HFFc6 (cell line): Measurements from ENCODE around the gene LILRB3. TPM values are rescaled to one million over a fixed set of nuclear protein-coding genes. Genes with fewer than 3 reads are reported as not detected.

Experiments used
- DNase-seq: peaks from one replicate; pipeline ENCODE4 v3.0.0-alpha.2; 2018
- H3K27ac Mint-ChIP-seq: 2 replicates; pipeline ENCODE4 v1.8.0; 2020; ENCODE audit warnings: mild to moderate bottlenecking, mixed read lengths
- H3K27me3 Mint-ChIP-seq: 2 replicates; pipeline ENCODE4 v1.8.0; 2021; ENCODE audit warnings: mild to moderate bottlenecking, moderate library complexity, mixed read lengths; ENCODE audit not compliant: insufficient read depth
- H3K36me3 Mint-ChIP-seq: 2 replicates; pipeline ENCODE4 v1.8.0; 2021; ENCODE audit warnings: low read depth, mixed read lengths
- H3K4me1 Mint-ChIP-seq: 2 replicates; pipeline ENCODE4 v1.8.0; 2020; ENCODE audit warnings: low read depth, mixed read lengths
- H3K4me3 Mint-ChIP-seq: 2 replicates; pipeline ENCODE4 v1.8.0; 2020; ENCODE audit warnings: mild to moderate bottlenecking, moderate library complexity, mixed read lengths
- H3K9me3 Mint-ChIP-seq: 2 replicates; pipeline ENCODE4 v1.8.0; 2020; ENCODE audit warnings: mild to moderate bottlenecking, mixed read lengths
- CTCF ChIP-seq: fragments of 200-600 bp; sonication (generic); IDR thresholded peaks from 2 replicates; pipeline ENCODE4 v1.5.0; 2021; ENCODE audit warnings: antibody characterized with exemption, mild to moderate bottlenecking
- total RNA-seq, 6 experiments: library from RNA; stranded (reverse); fragmentation: NEBNext Ultra II Directional; extraction: Animal tissue kit (Norgen Biotek cat#: 25700); gene quantifications; 2 replicates in 1 of 6; 3 replicates in 5 of 6; pipeline ENCODE4 v1.2.3, GENCODE V29; 2021

The LILRB3 gene
- total RNA-seq, 6 experiments from 2014 or later = not detected

DNA sequence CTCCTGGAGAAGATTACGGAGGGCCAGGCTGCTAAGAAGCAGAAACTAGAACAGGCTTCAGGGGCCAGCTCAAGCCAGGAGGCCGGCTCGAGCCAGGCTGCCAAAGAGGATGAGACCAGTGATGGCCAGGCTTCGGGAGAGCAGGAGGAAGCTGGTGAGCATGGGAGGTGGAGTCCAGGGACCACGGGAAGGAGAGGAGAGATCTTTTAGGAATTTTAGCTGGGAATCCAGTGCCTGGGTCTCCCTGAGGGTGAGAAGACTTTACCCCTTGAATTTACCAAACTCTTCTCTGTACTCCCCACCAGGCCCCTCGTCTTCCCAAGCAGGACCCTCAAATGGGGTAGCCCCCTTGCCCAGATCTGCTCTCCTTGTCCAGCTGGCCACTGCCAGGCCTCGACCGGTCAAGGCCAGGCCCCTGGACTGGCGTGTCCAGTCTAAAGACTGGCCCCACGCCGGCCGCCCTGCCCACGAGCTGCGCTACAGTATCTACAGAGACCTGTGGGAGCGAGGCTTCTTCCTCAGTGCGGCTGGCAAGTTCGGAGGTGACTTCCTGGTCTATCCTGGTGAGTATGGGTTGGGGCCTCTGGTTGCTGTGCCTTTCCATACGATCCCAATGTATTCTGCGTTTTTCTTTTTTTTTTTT is 30.9 kb downstream of the LILRB3 start:
- H3K4me3 Mint-ChIP-seq = peak overlapping the region; percentile 94
- DNase-seq = no peak
- H3K36me3 Mint-ChIP-seq = peaks cover 26% of the 10 kb centered on the region; the same call in 1 of the 2 replicates
- no peaks in the 10 kb centered on the region for H3K9me3 Mint-ChIP-seq
- peaks cover 32% of the 10 kb centered on the region for H3K4me1 Mint-ChIP-seq
- no peak for TF ChIP-seq CTCF
- peaks cover 4% of the 10 kb centered on the region for H3K27me3 Mint-ChIP-seq
- peak overlapping the region; percentile 99 for H3K27ac Mint-ChIP-seq

- H3K27me3 Mint-ChIP-seq = peaks cover 4% of the 10 kb centered on the region
- peak within 1 kb of the TSS; percentile 99 for H3K27ac Mint-ChIP-seq
- DNase-seq = peak; percentile 60
- H3K9me3 Mint-ChIP-seq = no peaks in the 10 kb centered on the region
- H3K36me3 Mint-ChIP-seq = peaks cover 30% of the 10 kb centered on the region; the same call in 1 of the 2 replicates
- peak within 1 kb of the TSS; percentile 94 for H3K4me3 Mint-ChIP-seq
- no peak for TF ChIP-seq CTCF
- peaks cover 37% of the 10 kb centered on the region for H3K4me1 Mint-ChIP-seq
These were observed 31.6 kb downstream of the LILRB3 start, which contains the start of gene TSEN34 for GRCh38 chr19:54191011-54191810. TSS of gene TSEN34 (plus strand) at chr19:54191308. CDS start at chr19:54191365, 57 bp downstream.

- 0 out of 2 replicates have a peak, but pooled peaks have one; percentile 12 for TF ChIP-seq CTCF
- H3K9me3 Mint-ChIP-seq = no peaks in the 10 kb centered on the region
- H3K27ac Mint-ChIP-seq = peak overlapping the region; percentile 99
- DNase-seq = peak; percentile 99
- peaks cover 4% of the 10 kb centered on the region for H3K27me3 Mint-ChIP-seq
- peak overlapping the region; percentile 94 for H3K4me3 Mint-ChIP-seq
- peaks cover 37% of the 10 kb centered on the region for H3K4me1 Mint-ChIP-seq
- peaks cover 29% of the 10 kb centered on the region for H3K36me3 Mint-ChIP-seq
These were observed 32.2 kb downstream of the LILRB3 start for GRCh38 chr19:54190503-54191010.

DNA sequence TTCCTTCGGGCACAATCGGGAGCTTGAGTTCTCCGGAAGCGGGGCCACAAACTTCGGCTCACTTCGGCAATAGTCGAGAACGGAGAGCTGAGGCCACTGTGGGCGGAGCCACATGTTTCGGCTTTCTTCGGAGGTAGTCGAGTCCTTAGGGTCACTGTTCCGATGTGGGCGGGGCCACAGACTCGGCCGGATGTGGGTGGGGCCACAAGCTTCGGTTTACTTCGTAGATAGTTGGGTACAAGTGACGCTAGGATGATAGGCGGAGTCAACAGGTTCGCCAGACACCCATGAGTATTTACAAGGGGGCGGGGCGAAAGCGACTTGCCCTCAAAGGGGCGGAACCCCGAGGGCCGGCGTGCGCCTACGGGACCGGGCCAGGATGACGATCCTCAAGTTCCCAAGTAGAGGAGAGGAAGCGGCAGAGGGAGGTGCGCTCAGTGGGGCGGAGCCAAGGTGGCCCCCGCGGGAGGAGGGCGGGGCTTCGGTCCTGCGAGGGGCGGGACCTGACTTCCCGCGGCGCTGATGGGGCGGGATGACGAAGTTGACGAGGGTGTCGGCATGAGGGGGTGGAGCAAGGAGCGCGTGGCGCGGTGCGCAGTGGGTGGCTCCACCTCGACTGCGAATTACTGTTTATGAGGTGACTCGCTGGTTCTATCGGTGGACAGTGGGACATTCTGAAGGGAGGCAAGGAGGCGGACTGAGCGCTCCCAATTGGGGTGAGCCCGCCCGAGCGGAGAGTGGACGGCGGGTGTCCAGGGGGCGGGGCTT is 32.9 kb downstream of the LILRB3 start:
- Mint-ChIP-seq H3K4me3 (peak overlapping the region; percentile 94), H3K9me3 (no peaks in the 10 kb centered on the region), H3K4me1 (peaks cover 37% of the 10 kb centered on the region), H3K27me3 (peaks cover 4% of the 10 kb centered on the region), H3K27ac (peak overlapping the region; percentile 99), H3K36me3 (peaks cover 29% of the 10 kb centered on the region)
- TF ChIP-seq CTCF = no peak
- peak; percentile 100 for DNase-seq

GRCh38 chr19:54189145-54189734 is 33.6 kb downstream of the LILRB3 start, which contains the start of gene MBOAT7:
TSS of gene MBOAT7 (minus strand) at chr19:54189580. CDS start at chr19:54188508, 1,072 bp downstream.
- Mint-ChIP-seq H3K27me3 (peaks cover 4% of the 10 kb centered on the region), H3K9me3 (no peaks in the 10 kb centered on the region), H3K27ac (peak within 1 kb of the TSS; percentile 99), H3K4me1 (peaks cover 37% of the 10 kb centered on the region), H3K4me3 (peak within 1 kb of the TSS; percentile 94), H3K36me3 (peaks cover 30% of the 10 kb centered on the region)
- DNase-seq = no peak
- peak; percentile 59 for TF ChIP-seq CTCF
